HCT116 (cell line): ENCODE results near the gene PDK4.

Source experiments
- ATF3 ChIP-seq: IDR thresholded peaks from 2 replicates; pipeline ENCODE4 v1.6.1; 2012
- CEBPB ChIP-seq: IDR thresholded peaks from 2 replicates; pipeline ENCODE4 v1.6.1; 2012; ENCODE audit warnings: low read depth
- CTCF ChIP-seq, 3 experiments: fragments of 200-600 bp in 1 of 3; sonication (generic) in 1 of 3; IDR thresholded peaks in 2 of 3; conservative IDR thresholded peaks in 1 of 3; 2 replicates each; pipeline ENCODE4 v1.5.1; 2012 to 2017; ENCODE audit warnings: low read depth in 2 of 3, low read length in 2 of 3, antibody characterized with exemption in 1 of 3, borderline replicate concordance in 1 of 3, control low read depth in 1 of 3, mild to moderate bottlenecking in 1 of 3, mixed read lengths in 1 of 3, mixed run types in 1 of 3, moderate library complexity in 1 of 3; ENCODE audit not compliant: insufficient read depth in 1 of 3
- EZH2 ChIP-seq: fragments of 200-600 bp; sonication (generic); IDR thresholded peaks from 2 replicates; pipeline ENCODE4 v1.6.1; 2017; ENCODE audit warnings: antibody characterized with exemption, mixed run types
- EZH2phosphoT487 ChIP-seq: fragments of 200-600 bp; IDR thresholded peaks from 2 replicates; pipeline ENCODE4 v1.6.1; 2018; ENCODE audit warnings: antibody characterized with exemption, borderline replicate concordance
- MAX ChIP-seq: IDR thresholded peaks from 2 replicates; pipeline ENCODE4 v1.6.1; 2012
- POLR2A ChIP-seq: IDR thresholded peaks from 2 replicates; pipeline ENCODE4 v1.7.0; 2011; ENCODE audit warnings: borderline replicate concordance; ENCODE audit not compliant: insufficient read depth, insufficient read length; ENCODE audit errors: extremely low read depth
- POLR2AphosphoS5 ChIP-seq: IDR thresholded peaks from 2 replicates; pipeline ENCODE4 v1.6.1; 2011; ENCODE audit warnings: mild to moderate bottlenecking, low read depth, low read length, moderate library complexity
- RAD21 ChIP-seq: IDR thresholded peaks from 2 replicates; pipeline ENCODE4 v1.6.1; 2012; ENCODE audit warnings: low read depth, mild to moderate bottlenecking
- REST ChIP-seq: IDR thresholded peaks from 2 replicates; pipeline ENCODE4 v1.6.1; 2012; ENCODE audit warnings: low read depth
- SP1 ChIP-seq: IDR thresholded peaks from 2 replicates; pipeline ENCODE4 v1.6.1; 2012; ENCODE audit warnings: low read depth
- YY1 ChIP-seq: IDR thresholded peaks from 2 replicates; pipeline ENCODE4 v1.6.1; 2011; ENCODE audit warnings: low read length, low read depth, moderate library complexity, mild to moderate bottlenecking; ENCODE audit not compliant: insufficient replicate concordance; ENCODE audit errors: extremely low read depth
- ZBTB33 ChIP-seq: IDR thresholded peaks from 2 replicates; pipeline ENCODE4 v1.6.1; 2011; ENCODE audit warnings: mild to moderate bottlenecking, low read length, moderate library complexity; ENCODE audit not compliant: insufficient replicate concordance; ENCODE audit errors: extremely low read depth

GRCh38 chr7:95632609-95633008 is 36.3 kb upstream of the PDK4 start:
- TF ChIP-seq POLR2A (no peak), CTCF (IDR thresholded peaks at IDR 0.05 in 2 of 3, conservative IDR thresholded peaks at IDR 0.05 in 1 of 3; ENCODE audit: borderline replicate concordance in 1 of 3, insufficient read depth in 1 of 3, low read depth in 2 of 3, low read length in 2 of 3) (no peak), POLR2AphosphoS5 (no peak), EZH2 (no peak), SP1 (no peak), ATF3 (no peak), EZH2phosphoT487 (no peak), YY1 (no peak), ZBTB33 (no peak), CEBPB (no peak), RAD21 (no peak), MAX (no peak), REST (no peak)
